Astrocyte (in vitro differentiated cells and primary cell): ENCODE data around the gene ALCAM. TPM values are rescaled to one million over a fixed set of nuclear protein-coding genes. Genes with fewer than 3 reads are reported as not detected.

Source experiments
- DNase-seq: peaks from one replicate; pipeline ENCODE4 v3.0.0-alpha.2; 2010; ENCODE audit warnings: low read depth
- FAIRE-seq: peaks from 2 replicates; lab custom pipeline; 2011; peaks lifted over from hg19 to GRCh38; lab: Jason Lieb, UNC
- H2AFZ ChIP-seq: 2 replicates; pipeline ENCODE4 v1.6.0; 2012; ENCODE audit warnings: low read depth, low read length, inconsistent platforms
- H3K27ac ChIP-seq: 2 replicates; pipeline ENCODE4 v1.5.1; 2011; ENCODE audit warnings: low read depth, low read length, inconsistent platforms
- H3K27me3 ChIP-seq: 2 replicates; pipeline ENCODE4 v1.6.0; 2011; ENCODE audit warnings: low read length, inconsistent platforms; ENCODE audit not compliant: insufficient read depth
- H3K36me3 ChIP-seq: 2 replicates; pipeline ENCODE4 v1.5.1; 2011; ENCODE audit warnings: low read length, inconsistent platforms; ENCODE audit not compliant: insufficient read depth
- H3K4me1 ChIP-seq: 2 replicates; pipeline ENCODE4 v1.5.1; 2011; ENCODE audit warnings: low read length, inconsistent platforms; ENCODE audit not compliant: insufficient read depth
- H3K4me2 ChIP-seq: 2 replicates; pipeline ENCODE4 v1.6.0; 2012; ENCODE audit warnings: low read length, inconsistent platforms
- H3K4me3 ChIP-seq: 2 replicates; pipeline ENCODE4 v1.5.1; 2011; ENCODE audit warnings: low read depth, mild to moderate bottlenecking, low read length, inconsistent platforms; ENCODE audit not compliant: insufficient read depth
- H3K79me2 ChIP-seq: 2 replicates; pipeline ENCODE4 v1.6.0; 2012; ENCODE audit warnings: mild to moderate bottlenecking, low read length, inconsistent platforms; ENCODE audit not compliant: insufficient read depth
- H3K9ac ChIP-seq: 2 replicates; pipeline ENCODE4 v1.6.0; 2012; ENCODE audit warnings: mild to moderate bottlenecking, low read length, inconsistent platforms
- H3K9me3 ChIP-seq: 2 replicates; pipeline ENCODE4 v1.5.1; 2012; ENCODE audit warnings: low read depth, mild to moderate bottlenecking, low read length, inconsistent platforms; ENCODE audit not compliant: insufficient read depth
- H4K20me1 ChIP-seq: 2 replicates; pipeline ENCODE4 v1.6.0; 2012; ENCODE audit warnings: low read length, inconsistent platforms; ENCODE audit not compliant: insufficient read depth
- H3K27ac Mint-ChIP-seq: one replicate; pipeline ENCODE4 v1.8.0; 2021; ENCODE audit warnings: mild to moderate bottlenecking, mixed read lengths; ENCODE audit not compliant: unreplicated experiment
- H3K27me3 Mint-ChIP-seq: one replicate; pipeline ENCODE4 v1.8.0; 2021; ENCODE audit warnings: low read depth, mixed read lengths; ENCODE audit not compliant: unreplicated experiment
- H3K36me3 Mint-ChIP-seq: one replicate; pipeline ENCODE4 v1.8.0; 2021; ENCODE audit warnings: low read depth, mixed read lengths; ENCODE audit not compliant: unreplicated experiment
- H3K4me1 Mint-ChIP-seq: one replicate; pipeline ENCODE4 v1.8.0; 2021; ENCODE audit warnings: low read depth, mixed read lengths; ENCODE audit not compliant: unreplicated experiment
- H3K4me3 Mint-ChIP-seq: one replicate; pipeline ENCODE4 v1.8.0; 2021; ENCODE audit warnings: mild to moderate bottlenecking, moderate library complexity, mixed read lengths; ENCODE audit not compliant: unreplicated experiment
- H3K9me3 Mint-ChIP-seq: one replicate; pipeline ENCODE4 v1.8.0; 2021; ENCODE audit warnings: mild to moderate bottlenecking, mixed read lengths; ENCODE audit not compliant: unreplicated experiment
- EZH2 ChIP-seq: IDR thresholded peaks from 2 replicates; pipeline ENCODE4 v1.6.1; 2012; ENCODE audit warnings: mild to moderate bottlenecking, low read length, inconsistent platforms; ENCODE audit not compliant: insufficient read depth
- total RNA-seq: library from RNA; stranded (reverse); gene quantifications from 2 replicates; pipeline ENCODE4 v1.2.1, GENCODE V29; 2021
- TF ChIP-seq, protein P1 (sequence below): IDR thresholded peaks from 2 replicates; pipeline ENCODE4 v1.5.1; 2011; ENCODE audit warnings: low read depth, mild to moderate bottlenecking, inconsistent platforms, low read length, moderate library complexity; ENCODE audit not compliant: insufficient read depth

Gene ALCAM
- total RNA-seq, 1 donor from 2014 or later: 154 TPM

DNA sequence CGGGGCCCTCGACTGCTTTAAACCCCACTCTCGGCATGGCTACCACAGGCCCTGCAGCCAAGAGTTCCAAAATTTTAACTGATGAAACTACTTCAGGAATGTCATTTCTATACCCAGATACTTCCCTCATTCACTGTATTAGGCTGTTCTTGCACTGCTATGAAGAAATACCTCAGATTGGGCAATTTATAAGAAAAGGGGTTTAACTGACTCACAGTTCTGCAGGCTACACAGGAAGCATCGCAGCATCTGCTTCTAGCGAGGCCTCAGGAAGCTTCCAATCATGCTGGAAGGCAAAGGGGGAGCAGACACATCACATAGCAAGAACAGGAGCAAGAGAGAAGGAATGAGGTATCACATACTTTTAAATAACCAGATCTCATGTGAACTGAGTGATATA, 21.6 kb upstream of the ALCAM start:
- no peak for FAIRE-seq
- no peaks in the 10 kb centered on the region for H3K79me2 ChIP-seq
- H3K9ac ChIP-seq: no peak overlapping the region
- H3K27me3 ChIP-seq: no peaks in the 10 kb centered on the region
- H4K20me1 ChIP-seq: no peaks in the 10 kb centered on the region
- H3K9me3 ChIP-seq: no peaks in the 10 kb centered on the region
- no peaks in the 10 kb centered on the region for H3K36me3 Mint-ChIP-seq
- TF ChIP-seq, protein P1, sequence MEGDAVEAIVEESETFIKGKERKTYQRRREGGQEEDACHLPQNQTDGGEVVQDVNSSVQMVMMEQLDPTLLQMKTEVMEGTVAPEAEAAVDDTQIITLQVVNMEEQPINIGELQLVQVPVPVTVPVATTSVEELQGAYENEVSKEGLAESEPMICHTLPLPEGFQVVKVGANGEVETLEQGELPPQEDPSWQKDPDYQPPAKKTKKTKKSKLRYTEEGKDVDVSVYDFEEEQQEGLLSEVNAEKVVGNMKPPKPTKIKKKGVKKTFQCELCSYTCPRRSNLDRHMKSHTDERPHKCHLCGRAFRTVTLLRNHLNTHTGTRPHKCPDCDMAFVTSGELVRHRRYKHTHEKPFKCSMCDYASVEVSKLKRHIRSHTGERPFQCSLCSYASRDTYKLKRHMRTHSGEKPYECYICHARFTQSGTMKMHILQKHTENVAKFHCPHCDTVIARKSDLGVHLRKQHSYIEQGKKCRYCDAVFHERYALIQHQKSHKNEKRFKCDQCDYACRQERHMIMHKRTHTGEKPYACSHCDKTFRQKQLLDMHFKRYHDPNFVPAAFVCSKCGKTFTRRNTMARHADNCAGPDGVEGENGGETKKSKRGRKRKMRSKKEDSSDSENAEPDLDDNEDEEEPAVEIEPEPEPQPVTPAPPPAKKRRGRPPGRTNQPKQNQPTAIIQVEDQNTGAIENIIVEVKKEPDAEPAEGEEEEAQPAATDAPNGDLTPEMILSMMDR: no peak
- TF ChIP-seq EZH2: no peak
- H3K36me3 ChIP-seq: no peaks in the 10 kb centered on the region
- H3K4me1 Mint-ChIP-seq: no peaks in the 10 kb centered on the region
- H2AFZ ChIP-seq: no peak overlapping the region
- no peak overlapping the region for H3K27ac ChIP-seq
- no peaks in the 10 kb centered on the region for H3K9me3 Mint-ChIP-seq
- H3K4me3 ChIP-seq: no peak overlapping the region
- DNase-seq: no peak
- no peaks in the 10 kb centered on the region for H3K27me3 Mint-ChIP-seq
- H3K4me1 ChIP-seq: no peaks in the 10 kb centered on the region
- H3K27ac Mint-ChIP-seq: no peak overlapping the region
- H3K4me2 ChIP-seq: no peak overlapping the region
- no peak overlapping the region for H3K4me3 Mint-ChIP-seq

DNA sequence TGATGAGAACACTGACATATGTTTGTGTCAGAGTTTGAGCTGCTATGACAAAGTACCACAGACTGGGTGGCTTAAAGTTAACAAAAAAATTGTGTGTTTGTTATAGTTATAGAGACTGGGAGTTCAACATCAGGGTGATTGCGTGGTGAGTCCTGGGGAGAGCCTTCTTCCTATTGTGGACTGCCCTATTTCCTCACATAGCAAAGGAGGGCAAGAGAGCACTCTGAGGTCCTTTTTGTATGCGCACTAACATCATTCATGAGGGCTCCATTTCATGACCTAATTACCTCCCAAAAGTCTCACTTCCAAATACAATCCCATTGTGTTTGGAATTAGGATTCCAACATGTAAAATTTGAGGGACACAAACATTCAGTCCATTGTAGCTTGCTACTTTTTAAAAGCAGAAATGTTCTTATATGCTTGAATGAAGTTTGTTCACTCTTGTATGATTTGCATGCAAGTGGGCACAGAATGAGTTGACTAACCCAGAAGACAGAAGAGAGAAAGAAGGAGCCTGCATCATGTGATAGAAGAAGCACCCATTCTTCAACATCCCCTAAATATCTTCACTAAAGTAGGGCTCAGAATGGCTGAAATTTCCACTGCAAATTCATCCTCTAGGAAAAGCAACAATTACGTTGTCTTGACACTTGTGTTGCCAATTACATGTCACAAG, 18.9 kb upstream of the ALCAM start:
- Mint-ChIP-seq H3K27me3 (no peaks in the 10 kb centered on the region), H3K36me3 (no peaks in the 10 kb centered on the region), H3K4me1 (peaks cover 15% of the 10 kb centered on the region), H3K4me3 (no peak overlapping the region), H3K9me3 (no peaks in the 10 kb centered on the region), H3K27ac (no peak overlapping the region)
- Histone ChIP-seq H3K36me3 (no peaks in the 10 kb centered on the region), H2AFZ (no peak overlapping the region), H3K27ac (no peak overlapping the region), H3K4me3 (no peak overlapping the region), H3K4me2 (no peak overlapping the region), H3K9me3 (no peaks in the 10 kb centered on the region), H3K79me2 (no peaks in the 10 kb centered on the region), H3K9ac (no peak overlapping the region), H3K27me3 (no peaks in the 10 kb centered on the region), H3K4me1 (no peaks in the 10 kb centered on the region), H4K20me1 (no peaks in the 10 kb centered on the region)
- DNase-seq (no peak), FAIRE-seq (no peak)
- TF ChIP-seq, protein P1: no peak
- no peak for TF ChIP-seq EZH2

DNA sequence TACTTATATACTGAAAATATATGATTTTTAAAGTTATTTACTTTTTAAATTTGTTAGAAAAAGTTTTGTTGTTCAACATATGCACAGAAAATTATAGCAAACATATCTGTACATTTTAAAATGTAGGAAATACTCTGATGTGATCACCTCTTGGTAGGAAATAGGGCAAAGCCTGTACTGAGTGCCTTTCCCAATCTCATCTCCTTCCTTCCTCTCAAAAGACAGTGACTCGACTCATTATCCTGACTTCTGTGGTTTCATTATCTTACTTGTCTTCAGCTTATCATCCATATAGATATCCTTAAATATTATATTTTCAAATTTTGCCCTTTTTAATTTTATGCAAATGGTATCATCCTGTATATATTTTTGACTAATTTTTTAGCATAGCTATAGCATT, 18.4 kb upstream of the ALCAM start:
- Mint-ChIP-seq H3K27ac (no peak overlapping the region), H3K4me3 (no peak overlapping the region), H3K9me3 (no peaks in the 10 kb centered on the region), H3K4me1 (peaks cover 19% of the 10 kb centered on the region), H3K36me3 (no peaks in the 10 kb centered on the region), H3K27me3 (no peaks in the 10 kb centered on the region)
- no peak for DNase-seq
- Histone ChIP-seq H3K4me3 (no peak overlapping the region), H3K36me3 (no peaks in the 10 kb centered on the region), H3K9me3 (no peaks in the 10 kb centered on the region), H2AFZ (no peak overlapping the region), H3K27me3 (no peaks in the 10 kb centered on the region), H3K4me2 (no peak overlapping the region), H3K27ac (no peak overlapping the region), H3K4me1 (peaks cover 4% of the 10 kb centered on the region), H3K9ac (no peak overlapping the region), H4K20me1 (no peaks in the 10 kb centered on the region), H3K79me2 (no peaks in the 10 kb centered on the region)
- TF ChIP-seq, protein P1: no peak
- no peak for TF ChIP-seq EZH2
- no peak for FAIRE-seq
